Ovary (tissue), 3 donors: ENCODE measurements around the gene UMAD1.

Experiments used
- POLR2A ChIP-seq: fragments of 450-650 bp; IDR thresholded peaks from one replicate; pipeline ENCODE4 v1.6.1; 2017; ENCODE audit warnings: antibody characterized with exemption, mild to moderate bottlenecking, moderate library complexity
- TF ChIP-seq, protein P1 (sequence below), 3 donors: fragments of 450-650 bp in 2 of 3; fragments of 200-600 bp in 1 of 3; IDR thresholded peaks; one replicate each; pipeline versions ENCODE4 v1.5.1 to v1.8.0; 2016 to 2022; ENCODE audit warnings: antibody characterized with exemption in 3 of 3, mild to moderate bottlenecking in 1 of 3
- donor health status: DM: no; HTN: no; CAD: no.

DNA sequence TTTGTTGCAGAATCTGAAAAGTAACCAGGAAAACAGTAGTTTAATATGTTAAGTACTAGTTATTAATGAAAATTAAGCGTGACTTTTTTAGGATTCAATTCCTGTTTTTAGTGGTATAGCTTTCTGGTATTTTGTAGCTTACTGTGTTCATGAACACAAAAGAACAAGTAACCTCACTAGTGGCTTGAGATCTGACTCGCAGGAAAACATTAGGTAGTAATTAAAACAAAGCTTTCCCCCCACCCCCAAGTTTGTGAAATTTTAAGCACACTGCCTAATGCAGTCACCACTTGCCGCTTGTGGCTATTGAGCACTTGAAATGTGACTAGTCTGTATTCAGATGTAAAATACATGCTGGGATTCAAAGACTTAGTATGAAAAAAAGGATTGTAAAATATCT, 180.4 kb downstream of the UMAD1 start:
- TF ChIP-seq, protein P1, sequence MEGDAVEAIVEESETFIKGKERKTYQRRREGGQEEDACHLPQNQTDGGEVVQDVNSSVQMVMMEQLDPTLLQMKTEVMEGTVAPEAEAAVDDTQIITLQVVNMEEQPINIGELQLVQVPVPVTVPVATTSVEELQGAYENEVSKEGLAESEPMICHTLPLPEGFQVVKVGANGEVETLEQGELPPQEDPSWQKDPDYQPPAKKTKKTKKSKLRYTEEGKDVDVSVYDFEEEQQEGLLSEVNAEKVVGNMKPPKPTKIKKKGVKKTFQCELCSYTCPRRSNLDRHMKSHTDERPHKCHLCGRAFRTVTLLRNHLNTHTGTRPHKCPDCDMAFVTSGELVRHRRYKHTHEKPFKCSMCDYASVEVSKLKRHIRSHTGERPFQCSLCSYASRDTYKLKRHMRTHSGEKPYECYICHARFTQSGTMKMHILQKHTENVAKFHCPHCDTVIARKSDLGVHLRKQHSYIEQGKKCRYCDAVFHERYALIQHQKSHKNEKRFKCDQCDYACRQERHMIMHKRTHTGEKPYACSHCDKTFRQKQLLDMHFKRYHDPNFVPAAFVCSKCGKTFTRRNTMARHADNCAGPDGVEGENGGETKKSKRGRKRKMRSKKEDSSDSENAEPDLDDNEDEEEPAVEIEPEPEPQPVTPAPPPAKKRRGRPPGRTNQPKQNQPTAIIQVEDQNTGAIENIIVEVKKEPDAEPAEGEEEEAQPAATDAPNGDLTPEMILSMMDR (IDR thresholded peaks at IDR 0.05): no peak
- TF ChIP-seq POLR2A: no peak
